ENCODE data around the gene SLC22A23.

Gene SLC22A23

DNA sequence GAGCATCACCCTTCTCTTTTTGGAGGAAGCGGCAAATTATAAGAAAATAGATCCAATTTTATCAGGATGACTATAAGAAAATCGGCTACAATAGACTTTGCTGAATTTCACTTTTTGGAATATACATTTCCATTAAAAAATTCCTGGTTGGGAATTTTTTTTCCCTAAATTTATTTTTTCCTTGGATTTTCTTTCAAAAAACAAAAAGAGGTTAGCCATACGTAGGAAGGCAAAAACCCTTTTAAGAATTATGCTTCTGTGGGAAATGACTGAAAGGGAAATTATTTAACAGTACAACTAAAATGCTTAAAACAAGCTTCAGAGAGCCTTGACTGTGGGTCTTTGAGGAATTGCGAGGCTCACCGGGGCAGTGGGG lies 86.9 kb downstream of the SLC22A23 start:
- DNase-seq (ENCODE audit: low read depth): no peak

DNA sequence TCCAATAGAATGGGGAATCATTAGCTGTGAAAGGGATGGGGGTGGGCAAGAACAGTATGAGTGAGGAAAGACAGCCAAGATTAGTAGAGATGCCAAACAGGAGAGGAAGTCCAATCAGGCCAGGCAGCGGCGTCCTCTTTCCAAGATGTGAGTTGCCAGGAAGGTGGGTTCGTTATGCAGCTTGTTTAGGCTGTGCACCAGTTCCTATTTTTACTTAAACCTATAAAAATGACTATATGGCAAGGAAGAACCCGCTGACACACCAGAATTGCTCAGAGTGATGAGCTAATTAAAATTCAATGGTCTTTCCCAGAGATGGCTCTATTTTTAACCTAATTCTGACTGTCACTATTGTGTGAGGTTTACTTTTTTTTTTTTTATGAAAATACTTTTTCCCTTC lies 88.2 kb downstream of the SLC22A23 start:
- no peak for DNase-seq (ENCODE audit: low read depth)

GRCh38 chr6:3367630-3368029 lies 89.2 kb downstream of the SLC22A23 start:
- DNase-seq (ENCODE audit: low read depth): no peak

- DNase-seq (ENCODE audit: low read depth): no peak
Measured at GRCh38 chr6:3366596-3367413, 90.0 kb downstream of the SLC22A23 start.

- no peak for DNase-seq (ENCODE audit: low read depth)
Measured at GRCh38 chr6:3364391-3364790, 92.5 kb downstream of the SLC22A23 start.

DNA sequence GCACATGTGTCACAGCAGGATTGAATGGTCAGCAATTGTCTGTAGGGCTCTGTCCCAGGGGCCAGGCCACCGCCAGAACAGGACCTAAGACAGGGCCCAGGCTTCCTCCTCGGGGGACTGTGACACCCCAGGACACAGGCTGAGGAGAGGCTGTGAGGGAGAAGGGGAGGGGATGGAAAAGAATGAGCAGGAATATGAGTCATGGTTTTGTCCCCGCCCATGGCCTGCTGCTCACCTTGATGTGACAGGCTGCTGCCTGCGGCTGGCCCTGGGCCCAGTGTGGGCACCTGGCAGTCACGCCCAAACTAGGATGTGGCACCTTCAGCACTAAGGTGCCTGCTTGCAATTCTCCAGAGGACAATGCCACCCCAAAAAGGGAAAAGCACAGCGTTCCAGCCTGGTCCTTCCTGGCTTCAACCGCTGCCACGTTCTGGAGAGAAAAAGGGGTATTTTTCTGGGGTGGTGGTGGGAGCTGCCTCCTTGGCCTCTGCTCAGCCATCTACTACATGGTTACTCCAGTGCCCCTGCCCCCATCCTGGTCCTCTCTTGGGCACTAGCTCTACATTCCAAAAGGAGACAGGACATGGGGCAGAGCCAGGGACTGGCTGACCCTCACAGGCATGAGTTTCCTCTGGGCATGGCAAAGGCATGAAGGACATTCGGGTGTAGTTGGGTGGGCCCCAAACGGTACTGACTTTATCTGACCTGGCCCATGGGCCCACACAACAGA lies 93.4 kb downstream of the SLC22A23 start:
- no peak for DNase-seq (ENCODE audit: low read depth)

DNA sequence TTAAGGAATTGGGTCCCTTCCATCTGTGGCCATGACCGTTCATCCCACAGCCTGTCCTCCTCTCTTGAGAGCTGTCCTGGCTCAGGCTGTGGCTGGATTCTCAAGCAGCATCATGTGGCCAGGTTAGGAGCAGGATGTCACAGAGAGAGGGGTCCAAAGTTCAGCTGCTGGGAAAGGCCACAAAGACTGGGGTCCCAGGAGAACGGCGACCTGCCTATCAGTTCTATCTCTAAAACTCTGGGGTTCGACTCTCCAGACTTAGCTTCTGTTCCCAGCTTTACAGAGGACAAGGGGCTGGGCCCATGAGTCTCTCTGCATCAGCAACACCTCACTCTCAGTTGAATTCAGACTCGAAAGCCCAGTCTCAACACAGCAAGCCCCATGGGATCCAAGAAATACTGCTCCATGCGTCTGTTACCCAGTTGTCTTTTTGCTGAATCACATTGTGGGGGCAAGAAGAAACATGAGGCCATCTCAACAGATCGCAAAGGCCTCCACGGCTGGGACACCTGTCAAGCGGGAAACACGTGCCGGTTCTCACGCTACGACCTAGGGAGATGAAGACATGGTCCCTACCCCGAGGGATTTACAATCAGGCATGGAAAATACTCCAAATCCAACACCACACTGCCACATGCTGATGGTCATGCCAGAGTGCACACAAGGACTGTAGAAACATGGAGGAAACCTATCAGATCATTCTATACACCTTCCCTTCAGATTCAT lies 95.4 kb downstream of the SLC22A23 start:
- no peak for DNase-seq (ENCODE audit: low read depth)

GRCh38 chr6:3360727-3361045 lies 96.2 kb downstream of the SLC22A23 start:
- no peak for DNase-seq (ENCODE audit: low read depth)

DNA sequence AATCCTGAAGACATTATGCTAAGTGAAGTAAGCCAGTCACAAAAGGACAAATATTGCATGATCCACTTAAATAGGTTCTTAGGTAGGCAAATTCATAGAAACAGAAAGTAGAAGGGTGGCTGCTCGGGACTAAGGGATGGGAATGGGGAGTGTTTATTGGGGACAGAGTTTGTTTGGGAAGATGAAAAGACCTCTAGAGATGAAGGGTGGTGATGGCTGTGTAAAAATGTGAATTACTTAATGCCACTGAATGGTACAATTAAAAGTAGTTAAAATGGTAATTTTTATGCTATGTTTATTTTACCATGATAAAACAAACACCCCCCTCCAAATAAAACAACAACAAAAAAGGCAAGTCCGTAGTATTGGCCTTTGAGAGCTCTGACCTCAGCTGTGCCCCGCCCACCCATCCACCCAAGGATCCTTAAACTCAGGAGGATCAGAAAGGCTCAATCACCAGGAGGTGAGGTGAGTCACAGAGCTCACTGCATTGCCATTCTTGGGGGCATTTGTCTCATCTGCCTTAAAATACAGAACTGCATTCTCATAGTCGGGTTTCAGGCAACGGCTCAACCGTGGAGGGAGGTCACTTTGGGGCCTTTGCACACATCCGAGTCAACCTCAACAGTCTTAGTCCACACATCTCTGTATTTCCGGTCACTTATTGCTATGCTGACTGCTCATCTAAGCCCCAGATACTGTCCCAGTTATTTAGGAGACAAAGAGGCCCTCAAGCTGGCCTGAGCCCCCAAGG lies 96.7 kb downstream of the SLC22A23 start:
- DNase-seq (ENCODE audit: low read depth): no peak

DNA sequence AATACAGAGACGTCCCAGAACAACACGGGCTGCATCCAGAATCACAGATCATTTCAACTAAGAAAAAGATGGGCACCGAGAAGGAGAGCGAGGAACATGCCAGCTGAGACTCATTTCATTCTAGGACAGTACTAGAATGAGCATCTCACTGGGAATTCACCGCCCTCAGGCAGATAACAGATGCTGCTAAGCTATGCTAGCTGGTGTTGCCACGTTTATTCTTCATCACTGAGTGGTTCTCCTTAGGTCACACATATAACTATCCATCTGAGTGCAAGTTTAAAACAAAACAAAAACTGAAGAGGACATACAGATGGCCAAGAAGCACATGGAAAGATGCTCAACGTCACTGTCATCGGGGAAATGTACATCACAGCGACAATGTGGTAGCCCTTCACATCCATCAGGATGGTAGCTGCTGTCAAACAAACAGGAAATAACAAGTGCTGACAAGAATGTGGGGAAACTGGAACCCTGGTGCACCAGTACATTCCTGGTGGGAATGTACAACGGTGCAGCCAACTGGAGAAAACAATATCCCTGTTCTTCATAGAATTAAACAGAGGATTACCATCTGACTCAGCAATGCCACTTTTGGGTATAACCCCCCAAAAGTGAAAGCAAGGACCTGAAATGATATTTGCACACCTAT lies 97.6 kb downstream of the SLC22A23 start:
- DNase-seq (ENCODE audit: low read depth): no peak

- no peak for DNase-seq (ENCODE audit: low read depth)
Measured at GRCh38 chr6:3358413-3359100, 98.3 kb downstream of the SLC22A23 start.

DNA sequence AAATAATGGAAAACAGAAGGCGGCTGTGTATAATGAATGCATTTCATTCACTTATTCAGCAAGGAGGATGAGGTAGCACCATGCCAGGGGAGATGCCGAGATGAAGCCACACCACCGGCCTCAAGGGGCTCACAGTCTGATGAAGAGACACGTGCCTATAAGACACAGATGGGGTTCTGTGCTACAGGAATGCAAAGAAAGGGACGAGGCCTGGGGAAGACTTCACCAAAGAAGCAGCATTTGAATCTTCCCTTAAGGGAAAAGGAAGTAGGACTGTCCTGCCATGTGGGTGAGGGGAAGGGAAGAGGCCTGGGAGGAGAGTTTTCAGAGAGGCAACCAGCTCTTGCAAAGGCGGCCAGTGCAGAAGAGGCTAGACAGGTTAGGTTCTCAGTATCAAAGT lies 99.2 kb downstream of the SLC22A23 start:
- no peak for DNase-seq (ENCODE audit: low read depth)

GRCh38 chr6:3356824-3357420 lies 99.9 kb downstream of the SLC22A23 start:
- DNase-seq (ENCODE audit: low read depth): no peak

GRCh38 chr6:3356056-3356823 lies 100.6 kb downstream of the SLC22A23 start:
- no peak for DNase-seq (ENCODE audit: low read depth)

DNA sequence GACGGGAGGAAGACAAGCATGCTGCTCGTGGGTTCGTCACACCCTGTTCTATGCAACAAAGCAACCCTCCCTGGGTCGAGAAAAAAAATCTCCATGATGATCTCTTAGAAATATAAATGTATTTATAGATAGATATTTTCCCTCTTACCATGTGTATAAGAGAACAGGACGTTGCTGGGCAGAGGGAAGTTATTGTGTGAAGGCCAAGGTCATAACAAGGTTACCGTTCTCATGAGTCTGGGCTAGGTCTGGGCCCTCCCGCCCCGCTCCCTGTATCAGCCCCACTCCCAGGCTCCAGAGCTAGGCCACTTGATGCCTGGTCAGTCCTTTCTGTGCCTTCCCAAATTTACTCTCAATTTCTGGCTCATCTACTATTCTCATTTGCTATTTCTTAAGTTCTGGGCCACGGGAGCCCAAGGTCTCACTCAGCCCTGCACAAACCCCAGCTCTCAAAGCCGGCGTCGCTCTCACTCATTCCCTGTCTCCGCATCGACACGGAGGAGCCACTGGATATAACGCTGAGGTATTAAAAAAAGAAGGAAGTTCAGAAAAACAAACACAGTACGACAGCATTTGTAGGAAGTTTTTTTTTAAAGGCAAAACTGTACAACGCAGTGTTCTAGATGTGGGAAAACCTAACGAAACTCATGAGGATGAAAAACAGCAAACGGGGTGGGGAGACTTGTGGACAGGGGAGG lies 101.3 kb downstream of the SLC22A23 start:
- no peak for DNase-seq (ENCODE audit: low read depth)

DNA sequence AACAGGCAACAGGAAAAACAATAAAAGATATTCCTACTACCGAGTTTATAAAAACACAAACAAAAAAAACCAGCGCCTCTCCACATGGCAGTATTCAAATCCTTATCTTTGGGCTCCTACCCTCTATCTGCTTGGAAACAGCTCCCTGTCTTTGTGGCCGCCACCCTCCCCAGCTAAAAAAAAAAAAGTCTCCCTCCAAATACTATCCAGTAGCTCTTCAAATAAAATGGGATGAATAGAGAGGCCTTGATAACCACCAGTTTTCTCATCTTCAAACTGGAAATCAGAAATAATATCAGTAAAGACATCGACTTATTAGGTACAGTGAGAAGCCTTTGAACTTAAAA lies 101.9 kb downstream of the SLC22A23 start:
- no peak for DNase-seq (ENCODE audit: low read depth)

- DNase-seq (ENCODE audit: low read depth): no peak
Measured at GRCh38 chr6:3353939-3354338, 102.9 kb downstream of the SLC22A23 start.

GRCh38 chr6:3353213-3353903 lies 103.5 kb downstream of the SLC22A23 start:
- DNase-seq (ENCODE audit: low read depth): no peak

DNA sequence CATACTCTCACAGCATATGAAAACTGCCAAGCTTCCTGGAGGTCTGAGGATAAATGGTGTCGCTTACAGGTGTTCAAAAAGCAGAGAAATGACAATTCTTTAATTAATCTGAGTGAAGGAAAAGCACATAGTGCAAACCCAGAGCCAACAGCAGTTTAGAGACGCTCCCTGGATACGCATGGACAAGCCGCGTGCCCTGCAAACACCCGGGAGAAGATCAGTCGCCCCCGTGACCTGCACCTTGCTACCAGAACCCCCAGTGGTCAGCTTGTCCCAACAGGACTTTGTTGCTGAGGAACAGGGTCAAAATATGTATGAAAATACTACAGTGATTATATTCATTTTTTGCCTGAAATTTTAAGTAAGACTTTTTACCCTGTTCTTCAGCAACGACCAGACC lies 104.2 kb downstream of the SLC22A23 start:
- no peak for DNase-seq (ENCODE audit: low read depth)

All from CMK (cell line).